Measurements from ENCODE around the gene KCNC3. TPM values are rescaled to one million over a fixed set of nuclear protein-coding genes. Genes with fewer than 3 reads are reported as not detected.

The KCNC3 gene
- total and polyA plus RNA-seq, 2 of the 13 experiments (the other 11 are each of a cell fraction or from before 2014, with no cell fraction given), result 0.29 to 1.7 TPM

DNA sequence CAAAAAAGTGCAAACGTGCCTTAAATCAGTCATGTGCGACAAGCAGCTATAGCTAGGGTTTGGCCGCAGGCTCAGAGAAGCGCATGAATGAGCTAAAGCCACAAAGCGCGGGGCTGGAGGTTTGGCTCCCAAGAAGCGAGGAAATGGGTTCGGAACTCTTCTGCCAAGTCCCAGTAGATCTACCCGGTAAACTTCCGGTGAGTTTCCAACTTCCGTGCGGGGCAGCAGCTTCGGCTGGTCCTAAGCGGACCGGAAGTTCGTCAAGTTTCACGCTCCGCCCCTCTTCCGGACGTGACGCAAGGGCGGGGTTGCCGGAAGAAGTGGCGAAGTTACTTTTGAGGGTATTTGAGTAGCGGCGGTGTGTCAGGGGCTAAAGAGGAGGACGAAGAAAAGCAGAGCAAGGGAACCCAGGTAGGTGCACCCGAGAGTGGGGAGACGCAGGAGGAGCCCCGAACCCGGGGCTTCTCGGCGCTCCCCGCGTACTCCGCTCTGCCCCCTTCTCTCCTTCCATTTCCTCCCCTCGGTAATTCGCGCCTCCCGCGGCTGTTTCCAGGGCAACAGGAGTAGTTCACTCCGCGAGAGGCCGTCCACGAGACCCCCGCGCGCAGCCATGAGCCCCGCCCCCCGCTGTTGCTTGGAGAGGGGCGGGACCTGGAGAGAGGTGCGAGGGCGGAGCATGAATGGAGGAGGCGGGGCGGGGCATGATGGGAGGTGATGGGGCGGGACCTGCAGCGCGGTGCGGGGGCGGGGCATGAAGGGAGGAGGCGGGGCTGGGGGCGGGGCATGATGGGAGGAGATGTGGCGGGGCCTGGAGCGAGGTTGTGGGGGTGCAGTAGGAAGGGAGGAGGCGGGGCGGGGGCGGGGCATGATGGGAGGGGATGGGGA lies 47.2 kb upstream of the KCNC3 start, which contains the start of gene NR1H2 (continued):
- TF ChIP-seq KLF13 (CRISPR knock-in tag; IDR thresholded peaks at IDR 0.05), result no peak; the same call in 1 of the 2 replicates
- TF ChIP-seq ZNF383 (CRISPR knock-in tag; IDR thresholded peaks at IDR 0.05; ENCODE audit: borderline replicate concordance), result no peak
- TF ChIP-seq ZNF138 (CRISPR knock-in tag; IDR thresholded peaks at IDR 0.05; ENCODE audit: low read depth), result no peak
- no peak for TF ChIP-seq MAFK (conservative IDR thresholded peaks at IDR 0.05 in 1 of 2, IDR thresholded peaks at IDR 0.05 in 1 of 2; ENCODE audit: low read length in 2 of 2)
- 0 out of 2 replicates have a peak, but pooled peaks have one; percentile 54 for TF ChIP-seq SALL2 (CRISPR knock-in tag; IDR thresholded peaks at IDR 0.05)
- TF ChIP-seq NFYC (CRISPR knock-in tag; IDR thresholded peaks at IDR 0.05), result no peak
- peak; percentile 81 for TF ChIP-seq POLR2AphosphoS5 (IDR thresholded peaks at IDR 0.05; ENCODE audit: low read depth, low read length)
- TF ChIP-seq GTF2F1 (IDR thresholded peaks at IDR 0.05; ENCODE audit: low read length), result no peak
- TF ChIP-seq DPF2 (CRISPR knock-in tag; IDR thresholded peaks at IDR 0.05; ENCODE audit: borderline replicate concordance, low read depth), result no peak
- peak; percentile 35; the same call in 1 of the 2 replicates for TF ChIP-seq ZFX (CRISPR knock-in tag; IDR thresholded peaks at IDR 0.05; ENCODE audit: low read depth)
- peak; percentile 79 for TF ChIP-seq HNRNPLL (IDR thresholded peaks at IDR 0.05; ENCODE audit: low read depth, low read length, poor library complexity, severe bottlenecking)
- TF ChIP-seq YY1 (IDR thresholded peaks at IDR 0.05; ENCODE audit: insufficient read depth, insufficient replicate concordance, low read depth, low read length), result peak; percentile 29
- TF ChIP-seq DNMT3B (CRISPR knock-in tag; conservative IDR thresholded peaks at IDR 0.05), result 0 out of 2 replicates have a peak, but pooled peaks have one; percentile 53
- TF ChIP-seq ZNF781 (CRISPR knock-in tag; IDR thresholded peaks at IDR 0.05; ENCODE audit: borderline replicate concordance, not compliant biosample characterization), result peak; percentile 28
- TF ChIP-seq, protein P1, sequence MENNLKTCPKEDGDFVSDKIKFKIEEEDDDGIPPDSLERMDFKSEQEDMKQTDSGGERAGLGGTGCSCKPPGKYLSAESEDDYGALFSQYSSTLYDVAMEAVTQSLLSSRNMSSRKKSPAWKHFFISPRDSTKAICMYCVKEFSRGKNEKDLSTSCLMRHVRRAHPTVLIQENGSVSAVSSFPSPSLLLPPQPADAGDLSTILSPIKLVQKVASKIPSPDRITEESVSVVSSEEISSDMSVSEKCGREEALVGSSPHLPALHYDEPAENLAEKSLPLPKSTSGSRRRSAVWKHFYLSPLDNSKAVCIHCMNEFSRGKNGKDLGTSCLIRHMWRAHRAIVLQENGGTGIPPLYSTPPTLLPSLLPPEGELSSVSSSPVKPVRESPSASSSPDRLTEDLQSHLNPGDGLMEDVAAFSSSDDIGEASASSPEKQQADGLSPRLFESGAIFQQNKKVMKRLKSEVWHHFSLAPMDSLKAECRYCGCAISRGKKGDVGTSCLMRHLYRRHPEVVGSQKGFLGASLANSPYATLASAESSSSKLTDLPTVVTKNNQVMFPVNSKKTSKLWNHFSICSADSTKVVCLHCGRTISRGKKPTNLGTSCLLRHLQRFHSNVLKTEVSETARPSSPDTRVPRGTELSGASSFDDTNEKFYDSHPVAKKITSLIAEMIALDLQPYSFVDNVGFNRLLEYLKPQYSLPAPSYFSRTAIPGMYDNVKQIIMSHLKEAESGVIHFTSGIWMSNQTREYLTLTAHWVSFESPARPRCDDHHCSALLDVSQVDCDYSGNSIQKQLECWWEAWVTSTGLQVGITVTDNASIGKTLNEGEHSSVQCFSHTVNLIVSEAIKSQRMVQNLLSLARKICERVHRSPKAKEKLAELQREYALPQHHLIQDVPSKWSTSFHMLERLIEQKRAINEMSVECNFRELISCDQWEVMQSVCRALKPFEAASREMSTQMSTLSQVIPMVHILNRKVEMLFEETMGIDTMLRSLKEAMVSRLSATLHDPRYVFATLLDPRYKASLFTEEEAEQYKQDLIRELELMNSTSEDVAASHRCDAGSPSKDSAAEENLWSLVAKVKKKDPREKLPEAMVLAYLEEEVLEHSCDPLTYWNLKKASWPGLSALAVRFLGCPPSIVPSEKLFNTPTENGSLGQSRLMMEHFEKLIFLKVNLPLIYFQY (CRISPR knock-in tag; IDR thresholded peaks at IDR 0.05; ENCODE audit: borderline replicate concordance), result peak; percentile 87
- no peak for TF ChIP-seq AKAP8 (CRISPR knock-in tag; IDR thresholded peaks at IDR 0.05)
- no peak for TF ChIP-seq FOXA1 (IDR thresholded peaks at IDR 0.05)
- TF ChIP-seq FOXA1 (CRISPR knock-in tag; IDR thresholded peaks at IDR 0.05), result peak; percentile 70
- TF ChIP-seq, protein P2, sequence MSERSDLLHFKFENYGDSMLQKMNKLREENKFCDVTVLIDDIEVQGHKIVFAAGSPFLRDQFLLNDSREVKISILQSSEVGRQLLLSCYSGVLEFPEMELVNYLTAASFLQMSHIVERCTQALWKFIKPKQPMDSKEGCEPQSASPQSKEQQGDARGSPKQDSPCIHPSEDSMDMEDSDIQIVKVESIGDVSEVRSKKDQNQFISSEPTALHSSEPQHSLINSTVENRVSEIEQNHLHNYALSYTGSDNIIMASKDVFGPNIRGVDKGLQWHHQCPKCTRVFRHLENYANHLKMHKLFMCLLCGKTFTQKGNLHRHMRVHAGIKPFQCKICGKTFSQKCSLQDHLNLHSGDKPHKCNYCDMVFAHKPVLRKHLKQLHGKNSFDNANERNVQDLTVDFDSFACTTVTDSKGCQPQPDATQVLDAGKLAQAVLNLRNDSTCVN (CRISPR knock-in tag; IDR thresholded peaks at IDR 0.05; ENCODE audit: borderline replicate concordance), result 0 out of 2 replicates have a peak, but pooled peaks have one; percentile 34
- peak; percentile 61 for TF ChIP-seq ZNF792 (CRISPR knock-in tag; IDR thresholded peaks at IDR 0.05)
- no peak for TF ChIP-seq ZNF282 (IDR thresholded peaks at IDR 0.05; ENCODE audit: partially characterized antibody)
- TF ChIP-seq BHLHE40 (IDR thresholded peaks at IDR 0.05; ENCODE audit: low read length), result no peak; the same call in 1 of the 2 replicates
- TF ChIP-seq, protein P3, sequence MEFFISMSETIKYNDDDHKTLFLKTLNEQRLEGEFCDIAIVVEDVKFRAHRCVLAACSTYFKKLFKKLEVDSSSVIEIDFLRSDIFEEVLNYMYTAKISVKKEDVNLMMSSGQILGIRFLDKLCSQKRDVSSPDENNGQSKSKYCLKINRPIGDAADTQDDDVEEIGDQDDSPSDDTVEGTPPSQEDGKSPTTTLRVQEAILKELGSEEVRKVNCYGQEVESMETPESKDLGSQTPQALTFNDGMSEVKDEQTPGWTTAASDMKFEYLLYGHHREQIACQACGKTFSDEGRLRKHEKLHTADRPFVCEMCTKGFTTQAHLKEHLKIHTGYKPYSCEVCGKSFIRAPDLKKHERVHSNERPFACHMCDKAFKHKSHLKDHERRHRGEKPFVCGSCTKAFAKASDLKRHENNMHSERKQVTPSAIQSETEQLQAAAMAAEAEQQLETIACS (CRISPR knock-in tag; IDR thresholded peaks at IDR 0.05), result peak; percentile 19; the same call in 1 of the 2 replicates
- peak; percentile 93; the same call in 1 of the 2 replicates for TF ChIP-seq KDM3A (CRISPR knock-in tag; IDR thresholded peaks at IDR 0.05; ENCODE audit: low read depth)

Data from HepG2 (cell line).